OCI-LY7 (cell line): Measurements from ENCODE around the gene CCDC47.

Source experiments
- CTCF ChIP-seq: fragments of 200-600 bp; sonication (generic); conservative IDR thresholded peaks from 2 replicates; pipeline ENCODE4 v1.5.1; 2014; ENCODE audit warnings: mild to moderate bottlenecking, antibody characterized with exemption, low read length, moderate library complexity, mixed read lengths
- EZH2phosphoT487 ChIP-seq: fragments of 200-600 bp; sonication (generic); IDR thresholded peaks from 2 replicates; pipeline ENCODE4 v1.6.1; 2018; ENCODE audit warnings: low read depth, borderline replicate concordance, mild to moderate bottlenecking, mixed run types, antibody characterized with exemption, low read length, moderate library complexity, mixed read lengths

- TF ChIP-seq CTCF (no peak), EZH2phosphoT487 (no peak)
Observed at GRCh38 chr17:63764716-63765115, 8.7 kb downstream of the CCDC47 start.
